Panc1 (cell line): Measurements from ENCODE around the gene GPR84. TPM values are rescaled to one million over a fixed set of nuclear protein-coding genes. Genes with fewer than 3 reads are reported as not detected.

Experiments
- ATAC-seq: fragments of 200-7000 bp; cut with Tn5 transposase; 2 replicates; pipeline ENCODE4 v1.9.1; 2020; ENCODE audit warnings: mild to moderate bottlenecking, moderate library complexity
- BruUV-seq: library from RNA; stranded (reverse); fragments of 400-500 nt; replicated peaks from 2 replicates; lab custom pipeline; 2021; lab: Mats Ljungman, UMichigan
- CTCF ChIA-PET: fragments of 300-600 bp; sonication (Branson Sonifier 250); formaldehyde crosslinking; loops from one replicate; lab custom pipeline; 2022; ENCODE audit warnings: antibody characterized with exemption; lab: Charles Lee
- POLR2A ChIA-PET: fragments of 300-600 bp; sonication (Branson Sonifier 250); formaldehyde crosslinking; loops from one replicate; lab custom pipeline; 2022; ENCODE audit warnings: antibody characterized with exemption; lab: Charles Lee
- DNase-seq: peaks from one replicate; pipeline ENCODE4 v3.0.0-alpha.2; 2010; ENCODE audit warnings: low read depth, low spot score
- H3K27ac ChIP-seq: 2 replicates; pipeline ENCODE4 v1.5.1; 2011; ENCODE audit warnings: mild to moderate bottlenecking, low read length, inconsistent platforms
- H3K27me3 ChIP-seq: fragments of 200-500 bp; sonication (Bioruptor generic); 2 replicates; pipeline ENCODE4 v1.6.0; 2014; ENCODE audit warnings: low read length, inconsistent platforms; ENCODE audit not compliant: control insufficient read depth, insufficient read depth
- H3K36me3 ChIP-seq: fragments of 200-500 bp; sonication (Bioruptor generic); 2 replicates; pipeline ENCODE4 v1.5.1; 2014; ENCODE audit warnings: inconsistent platforms, mild to moderate bottlenecking, low read length, moderate library complexity; ENCODE audit not compliant: control insufficient read depth, insufficient read depth
- H3K4me1 ChIP-seq: 2 replicates; pipeline ENCODE4 v1.5.1; 2011; ENCODE audit warnings: inconsistent platforms, mild to moderate bottlenecking, low read length, moderate library complexity; ENCODE audit not compliant: control insufficient read depth, insufficient read depth
- H3K4me3 ChIP-seq, 2 experiments: 2 replicates each; pipeline ENCODE4 v1.5.1; 2011 to 2012; ENCODE audit warnings: low read depth in 2 of 2, low read length in 2 of 2, mild to moderate bottlenecking in 2 of 2, inconsistent platforms in 1 of 2, moderate library complexity in 1 of 2
- H3K9me3 ChIP-seq: fragments of 200-500 bp; sonication (Bioruptor generic); 2 replicates; pipeline ENCODE4 v1.5.1; 2014; ENCODE audit warnings: low read depth, mild to moderate bottlenecking, inconsistent platforms, low read length, moderate library complexity; ENCODE audit not compliant: control insufficient read depth, insufficient read depth
- CTCF ChIP-seq: fragments of 450-650 bp; IDR thresholded peaks from 2 replicates; pipeline ENCODE4 v1.5.1; 2017; ENCODE audit warnings: mild to moderate bottlenecking
- POLR2AphosphoS5 ChIP-seq: IDR thresholded peaks from 2 replicates; pipeline ENCODE4 v1.6.1; 2012; ENCODE audit warnings: mild to moderate bottlenecking, low read depth, low read length, moderate library complexity
- REST ChIP-seq, 2 experiments: IDR thresholded peaks; 2 replicates each; pipeline ENCODE4 v1.6.1; 2011 to 2012; ENCODE audit warnings: low read depth in 2 of 2, control low read depth in 1 of 2, low read length in 1 of 2, mild to moderate bottlenecking in 1 of 2, moderate library complexity in 1 of 2; ENCODE audit not compliant: insufficient read depth in 1 of 2
- SIN3A ChIP-seq: IDR thresholded peaks from 2 replicates; pipeline ENCODE4 v1.6.1; 2012; ENCODE audit warnings: low read depth, mild to moderate bottlenecking, low read length, moderate library complexity, borderline replicate concordance; ENCODE audit not compliant: insufficient read depth
- TCF7L2 ChIP-seq: IDR thresholded peaks from 2 replicates; pipeline ENCODE4 v1.6.1; 2011; ENCODE audit warnings: mild to moderate bottlenecking, low read depth, low read length, inconsistent platforms
- in situ Hi-C: cut with HindIII; loops from 2 replicates; pipeline ENCODE4 v1.10.0; 2016; ENCODE audit warnings: low sequenced_read_pairs, low pct_unique_long_range_greater_than_20kb
- intact Hi-C: fragments of 100-400 bp; cut with micrococcal nuclease; formaldehyde crosslinking; loops from one replicate; pipeline ENCODE4 v1.10.0; 2022; ENCODE audit not compliant: unreplicated experiment
- total RNA-seq: library from RNA; stranded (reverse); gene quantifications from one replicate; pipeline ENCODE4 v1.2.1, GENCODE V29; 2021; ENCODE audit not compliant: unreplicated experiment

Gene GPR84
- total RNA-seq, 1 experiment from 2014 or later: not detected

- Histone ChIP-seq H3K27ac (no peak overlapping the region), H3K27me3 (no peaks in the 10 kb centered on the region), H3K4me3 (no peak overlapping the region), H3K4me1 (no peaks in the 10 kb centered on the region; the same call in 1 of the 2 replicates), H3K36me3 (no peaks in the 10 kb centered on the region; the same call in none of the 2 replicates), H3K9me3 (no peaks in the 10 kb centered on the region)
- intact Hi-C loops (no loop called here), in situ Hi-C loops (no loop called here)
- DNase-seq (no peak), ATAC-seq (no peak)
- ChIA-PET POLR2A (no interaction called here), CTCF (no interaction called here)
- BruUV-seq: no TSS peak
- TF ChIP-seq CTCF (no peak), TCF7L2 (no peak), POLR2AphosphoS5 (no peak), SIN3A (no peak), REST (IDR thresholded peaks at IDR 0.05; ENCODE audit: insufficient read depth in 1 of 2, low read depth in 2 of 2, low read length in 1 of 2) (no peak)
These were observed 43.1 kb upstream of the GPR84 start for GRCh38 chr12:54407183-54407905.

GRCh38 chr12:54405573-54405972, 41.3 kb upstream of the GPR84 start:
- H3K27me3 ChIP-seq: no peaks in the 10 kb centered on the region
- ChIA-PET POLR2A (no interaction called here), CTCF (no interaction called here)
- H3K4me3 ChIP-seq: no peak overlapping the region
- DNase-seq: no peak
- in situ Hi-C loops: no loop called here
- intact Hi-C loops: no loop called here
- H3K9me3 ChIP-seq: no peaks in the 10 kb centered on the region
- no peak overlapping the region for H3K27ac ChIP-seq
- no peak for TF ChIP-seq TCF7L2
- TF ChIP-seq SIN3A: no peak
- TF ChIP-seq REST (IDR thresholded peaks at IDR 0.05; ENCODE audit: insufficient read depth in 1 of 2, low read depth in 2 of 2, low read length in 1 of 2): no peak
- TF ChIP-seq POLR2AphosphoS5: no peak
- TF ChIP-seq CTCF: no peak
- ATAC-seq: no peak
- no peaks in the 10 kb centered on the region; the same call in none of the 2 replicates for H3K36me3 ChIP-seq
- BruUV-seq: no TSS peak
- H3K4me1 ChIP-seq: no peaks in the 10 kb centered on the region
